HG02678 (cell line): ENCODE data around the gene UCKL1.

Experiments used
- ATAC-seq: cut with Tn5 transposase; IDR thresholded peaks from one replicate; pipeline ENCODE4 v1.9.1; 2021; ENCODE audit warnings: mild to moderate bottlenecking, moderate library complexity; ENCODE audit not compliant: unreplicated experiment

The UCKL1 gene

DNA sequence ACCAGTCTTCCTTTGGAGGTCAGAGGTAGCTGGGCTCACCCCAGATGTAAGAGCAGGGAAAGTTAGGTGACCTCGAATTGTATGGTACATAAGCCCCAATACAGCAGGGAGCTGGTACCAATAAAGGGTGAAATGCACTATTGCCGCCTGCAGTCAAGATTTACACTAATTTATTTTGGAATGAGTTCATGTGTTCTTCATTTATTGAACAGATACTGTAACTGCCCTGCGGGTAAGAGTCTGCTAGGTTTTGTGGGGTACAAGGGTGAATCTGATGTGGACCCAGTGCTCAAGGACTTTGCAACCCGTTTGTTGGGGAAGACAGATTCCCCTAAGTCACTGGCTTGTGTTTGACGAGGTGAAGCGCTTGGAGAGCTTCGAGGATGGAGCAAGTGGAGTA is 63.8 kb downstream of the UCKL1 start:
- no peak for ATAC-seq

DNA sequence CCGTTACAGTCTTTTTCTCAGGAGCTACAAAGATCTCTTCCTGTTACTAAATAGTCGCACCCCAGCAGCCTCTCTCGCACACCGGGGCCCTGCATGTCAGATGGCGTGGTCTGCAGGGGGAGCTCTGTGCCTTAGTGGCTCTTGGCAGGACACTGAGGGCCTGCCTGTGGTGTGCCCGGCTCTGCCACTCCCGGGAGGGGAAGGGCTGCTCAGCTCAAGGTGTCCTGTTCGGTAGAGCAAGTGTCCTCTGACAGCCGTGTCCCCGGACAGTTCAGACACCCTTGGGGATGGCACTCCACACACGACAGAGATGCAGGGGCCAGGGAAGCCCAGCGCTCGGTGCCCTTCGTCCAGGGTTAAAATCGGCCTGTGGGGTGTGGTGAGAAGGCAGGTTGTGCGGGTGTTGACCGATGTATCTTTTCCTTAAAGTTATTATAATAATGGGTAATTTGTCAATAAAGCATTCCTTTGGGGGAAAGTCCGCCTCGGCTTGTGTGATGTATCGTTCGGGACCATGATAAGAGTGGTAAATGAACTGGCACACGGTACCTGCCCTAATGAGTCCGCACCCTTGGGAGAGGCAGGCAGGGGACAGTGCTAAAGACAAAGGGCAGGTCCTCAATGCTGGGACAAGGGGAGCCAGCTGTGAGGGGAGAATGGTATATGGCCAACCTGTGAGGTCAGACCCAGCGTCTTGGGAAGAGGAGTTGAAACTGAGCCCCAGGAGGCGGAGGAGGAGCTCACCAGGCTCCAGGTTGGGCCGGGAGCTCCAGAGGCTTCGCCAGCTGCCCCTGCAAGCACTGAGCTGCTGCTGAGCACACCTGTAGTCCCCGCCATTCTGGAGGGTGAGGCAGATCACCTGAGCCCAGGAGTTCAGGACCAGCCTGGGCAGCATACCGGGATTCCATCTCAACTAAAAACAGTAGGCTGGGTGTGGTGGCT is 64.9 kb downstream of the UCKL1 start:
- ATAC-seq, result no peak

DNA sequence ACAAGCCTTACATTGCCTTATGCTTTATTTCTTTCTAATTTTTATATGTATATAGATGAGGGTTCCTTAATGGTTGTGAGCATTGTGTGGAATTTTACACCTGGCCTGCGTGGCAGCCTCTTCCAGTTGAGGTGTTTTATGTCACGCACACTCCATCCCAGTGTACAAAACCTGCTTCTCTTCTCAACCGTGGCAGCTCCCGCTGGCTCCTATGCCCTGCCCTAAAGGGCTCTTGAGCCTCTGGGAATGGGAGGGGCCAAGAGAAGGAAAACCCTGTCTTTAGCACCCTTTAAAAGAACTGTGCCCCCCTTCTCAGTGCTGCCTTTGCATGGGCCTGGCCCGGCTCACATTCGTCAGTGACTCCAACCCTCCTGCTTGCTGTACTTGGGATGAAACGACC is 65.6 kb downstream of the UCKL1 start:
- no peak for ATAC-seq

- ATAC-seq, result no peak
Measured at GRCh38 chr20:63890201-63890576, 66.0 kb downstream of the UCKL1 start.
